ENCODE data around the gene RMDN3. TPM values are rescaled to one million over a fixed set of nuclear protein-coding genes. Genes with fewer than 3 reads are reported as not detected.

Gene RMDN3
- total and polyA plus RNA-seq, 9 of the 15 experiments (the other 6 are each of a cell fraction or from before 2014, with no cell fraction given): 8.1 to 38.2 (median 25.9) TPM

GRCh38 chr15:40691737-40692136, 63.3 kb downstream of the RMDN3 start (continued):
- peak; percentile 61; the same call in 1 of the 2 replicates for TF ChIP-seq TFE3 (CRISPR knock-in tag; IDR thresholded peaks at IDR 0.05)
- no peak for TF ChIP-seq ATF4 (CRISPR knock-in tag; IDR thresholded peaks at IDR 0.05)
- no peak for TF ChIP-seq SUPT5H (IDR thresholded peaks at IDR 0.05)
- peak; percentile 42; the same call in 1 of the 2 replicates for TF ChIP-seq TOE1 (IDR thresholded peaks at IDR 0.05; ENCODE audit: borderline replicate concordance)
- no peak for TF ChIP-seq TOE1 (CRISPR knock-in tag; IDR thresholded peaks at IDR 0.05; ENCODE audit: borderline replicate concordance, low read depth)
- TF ChIP-seq ZBTB17 (CRISPR knock-in tag; IDR thresholded peaks at IDR 0.05): no peak

- ChIA-PET POLR2A (interaction anchor here (0.6 to 1.0 kb wide), 3 partner anchors 50 to 129 kb away, joined by 3 to 5 read pairs (median 4); no protein-coding TSS in a partner anchor), CTCF (ENCODE audit: low intra/inter-chr PET ratio) (no interaction called here)
- FAIRE-seq (no peak), DNase-seq (ENCODE audit: extremely low read depth in 1 of 4, low spot score in 3 of 4) (no peak), ATAC-seq (no peak)
- Histone ChIP-seq H3K9me3 (replicated peaks; ENCODE audit: control insufficient read depth, insufficient read depth, low read depth, low read length) (no peaks in the 10 kb centered on the region), H3K9ac (ENCODE audit: insufficient read depth in 1 of 2, low read depth in 2 of 2, low read length in 2 of 2) (no peak overlapping the region), H3K79me2 (ENCODE audit: control insufficient read depth, insufficient read depth, low read length) (peaks cover 8% of the 10 kb centered on the region; the same call in 2 of the 3 replicates), H3K9me1 (ENCODE audit: control insufficient read depth, insufficient read depth, low read length) (no peaks in the 10 kb centered on the region), H3K4me3 (no peak overlapping the region), H4K20me1 (replicated peaks; ENCODE audit: control insufficient read depth, insufficient read depth, low read length) (no peaks in the 10 kb centered on the region), H3K4me1 (replicated peaks in 1 of 2; ENCODE audit: control insufficient read depth in 2 of 2, insufficient read depth in 2 of 2, low read length in 2 of 2) (peaks cover 5 to 7% of the 10 kb centered on the region in 2 experiments; a peak in 3 of 5 replicates), H3K36me3 (ENCODE audit: control insufficient read depth, insufficient read depth, low read length) (peaks cover 2% of the 10 kb centered on the region; the same call in 1 of the 3 replicates), H3K4me2 (ENCODE audit: insufficient read depth, low read length) (no peak overlapping the region), H3K27me3 (ENCODE audit: control insufficient read depth in 2 of 2, insufficient read depth in 2 of 2, low read length in 2 of 2) (no peaks in the 10 kb centered on the region), H3K27ac (ENCODE audit: extremely low read depth, low read depth, low read length) (no peak overlapping the region), H2AFZ (ENCODE audit: low read depth, low read length) (no peak overlapping the region)
- intact Hi-C loops (cut with micrococcal nuclease): no loop called here
- WGBS (ENCODE audit: insufficient coverage, low coverage, missing lambda C conversion rate): 61% methylated on average over 9 of the region's 9 CpGs
- BruUV-seq (replicated peaks): no TSS peak
- in situ Hi-C loops (cut with MboI): no loop called here
- TF ChIP-seq YBX1 (IDR thresholded peaks at IDR 0.05): no peak
- TF ChIP-seq CCAR2 (IDR thresholded peaks at IDR 0.05; ENCODE audit: low read depth, low read length): no peak
- TF ChIP-seq ZNF518B (CRISPR knock-in tag; IDR thresholded peaks at IDR 0.05): no peak
- no peak for TF ChIP-seq THRB (CRISPR knock-in tag; conservative IDR thresholded peaks at IDR 0.05)
- no peak for TF ChIP-seq ZNF224 (CRISPR knock-in tag; IDR thresholded peaks at IDR 0.05)
- TF ChIP-seq PTTG1 (tag; IDR thresholded peaks at IDR 0.05; ENCODE audit: low read depth): no peak
- no peak for TF ChIP-seq PHB2 (IDR thresholded peaks at IDR 0.05; ENCODE audit: low read depth)
These were observed 65.9 kb downstream of the RMDN3 start for GRCh38 chr15:40688932-40689799.

All from K562 (cell line).